HG03060 (cell line): ENCODE measurements around the gene DNAJC16.
"Not testable (repeated sequence)": the region's sequence is repeated elsewhere in the genome, so short reads cannot be mapped to it uniquely, and the experiment has no call there.

Experiments
- ATAC-seq: cut with Tn5 transposase; IDR thresholded peaks from one replicate; pipeline ENCODE4 v1.9.1; 2021; ENCODE audit warnings: low read depth, moderate number of reproducible peaks; ENCODE audit not compliant: unreplicated experiment

DNAJC16 gene

DNA sequence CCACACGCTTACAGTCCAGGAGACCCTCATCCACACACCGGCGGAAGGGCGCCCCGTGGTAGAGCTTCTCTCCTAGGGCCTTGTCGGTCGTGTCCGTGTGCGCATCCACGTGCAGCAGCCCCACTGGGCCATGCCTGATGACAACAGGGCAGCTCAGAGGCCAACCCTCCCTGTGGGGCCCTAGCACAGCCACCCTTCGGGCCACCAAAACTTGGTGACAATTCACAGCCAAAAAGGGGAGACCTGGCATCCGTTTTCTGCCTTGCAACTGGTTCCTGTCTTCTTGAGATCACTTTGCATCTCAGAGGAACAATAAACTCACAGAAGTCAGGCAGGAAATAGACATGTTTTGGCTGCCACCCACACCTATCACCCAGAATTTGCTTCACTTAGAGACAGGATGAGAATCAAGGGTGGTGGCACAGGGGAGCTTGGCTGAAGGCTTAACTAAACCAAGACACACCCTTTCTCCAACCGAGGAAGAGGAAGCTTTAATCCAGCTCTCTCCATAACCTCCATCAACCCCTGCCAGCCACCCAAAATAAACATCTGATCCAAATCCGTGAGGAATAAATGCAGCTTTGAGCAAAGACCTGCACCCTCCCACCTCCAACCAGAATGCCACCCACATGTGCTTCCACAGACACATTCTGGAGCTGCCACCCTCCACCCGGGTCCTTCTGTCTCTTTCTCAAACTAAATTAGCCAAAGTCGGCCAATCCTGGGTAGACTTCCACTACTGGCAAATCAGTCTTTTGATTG lies 52.5 kb downstream of the DNAJC16 start:
- ATAC-seq = no peak

- ATAC-seq = no peak
These were observed 53.0 kb downstream of the DNAJC16 start for GRCh38 chr1:15579683-15580047.

- ATAC-seq = no peak
These were observed 56.5 kb downstream of the DNAJC16 start for GRCh38 chr1:15583016-15583706.

DNA sequence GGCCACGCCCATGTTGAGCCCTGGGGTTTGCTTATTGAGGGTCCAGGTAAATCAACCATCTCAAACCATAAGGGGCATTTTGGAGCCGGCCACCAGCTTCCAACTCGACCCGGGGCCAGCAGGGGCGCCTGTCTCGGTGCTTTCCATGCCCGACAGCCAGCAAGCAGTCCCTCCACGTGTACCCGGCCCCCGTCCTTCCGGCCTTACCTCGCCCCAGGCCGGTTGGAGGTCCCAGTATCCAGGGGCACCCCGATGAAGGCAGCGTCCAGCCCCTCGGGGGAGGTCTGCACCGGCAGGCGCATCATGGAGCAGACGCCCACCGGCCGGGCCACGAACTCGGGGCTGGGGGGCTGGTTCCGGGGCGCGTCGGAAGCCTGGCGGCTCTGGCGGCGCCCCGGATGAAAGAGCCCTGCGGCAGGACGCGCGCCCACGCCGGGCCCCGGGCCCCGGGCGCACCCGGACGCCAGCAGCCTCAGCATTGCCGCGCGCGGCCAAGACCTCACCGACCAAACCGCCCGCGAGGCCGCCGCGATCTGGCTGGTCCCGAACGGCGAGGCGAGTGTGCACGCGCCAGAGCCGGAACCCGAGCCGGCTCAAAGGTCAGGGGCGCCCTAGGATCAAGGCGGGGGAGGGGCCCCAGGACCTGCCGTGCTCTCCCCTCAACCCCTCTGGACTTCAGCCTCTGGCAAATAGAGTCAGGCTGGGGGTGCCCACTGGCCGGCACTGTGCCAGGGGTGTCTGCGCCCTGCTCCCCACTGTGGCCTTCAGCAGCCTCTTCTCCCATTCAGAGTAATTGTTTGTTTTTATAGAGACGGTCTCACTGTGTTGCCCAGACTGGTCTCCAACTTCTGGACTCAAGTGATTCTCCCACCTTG lies 58.1 kb downstream of the DNAJC16 start, which contains the start of gene AGMAT:
AGMAT (minus strand) TSS at position 563 of the 875 bp plus-strand sequence; CDS start at position 479, 84 bp downstream.
- ATAC-seq = no peak

- ATAC-seq = no peak
These were observed 65.6 kb downstream of the DNAJC16 start for GRCh38 chr1:15592285-15592684.

- ATAC-seq = no peak
These were observed 69.4 kb downstream of the DNAJC16 start for GRCh38 chr1:15595809-15596617.

- ATAC-seq = no peak
These were observed 71.8 kb downstream of the DNAJC16 start for GRCh38 chr1:15598436-15598835.

- ATAC-seq = no peak
These were observed 76.7 kb downstream of the DNAJC16 start for GRCh38 chr1:15603050-15603965.

DNA sequence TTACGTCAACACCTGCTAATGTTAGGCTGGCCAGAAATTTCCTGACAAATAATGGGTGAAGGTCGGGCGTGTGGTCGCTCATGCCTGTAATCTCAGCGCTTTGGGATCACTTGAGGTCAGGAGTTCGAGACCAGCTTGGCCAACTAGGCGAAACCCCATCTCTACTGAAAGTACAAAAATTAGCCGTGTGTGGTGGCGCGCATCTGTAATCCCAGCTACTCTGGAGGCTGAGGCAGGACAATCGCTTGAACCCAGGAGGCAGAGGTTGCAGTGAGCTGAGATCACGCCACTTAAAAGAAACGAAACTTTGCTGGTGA lies 77.3 kb downstream of the DNAJC16 start:
- not testable (repeated sequence) for ATAC-seq

- not testable (repeated sequence) for ATAC-seq
These were observed 77.8 kb downstream of the DNAJC16 start for GRCh38 chr1:15604400-15604799.

DNA sequence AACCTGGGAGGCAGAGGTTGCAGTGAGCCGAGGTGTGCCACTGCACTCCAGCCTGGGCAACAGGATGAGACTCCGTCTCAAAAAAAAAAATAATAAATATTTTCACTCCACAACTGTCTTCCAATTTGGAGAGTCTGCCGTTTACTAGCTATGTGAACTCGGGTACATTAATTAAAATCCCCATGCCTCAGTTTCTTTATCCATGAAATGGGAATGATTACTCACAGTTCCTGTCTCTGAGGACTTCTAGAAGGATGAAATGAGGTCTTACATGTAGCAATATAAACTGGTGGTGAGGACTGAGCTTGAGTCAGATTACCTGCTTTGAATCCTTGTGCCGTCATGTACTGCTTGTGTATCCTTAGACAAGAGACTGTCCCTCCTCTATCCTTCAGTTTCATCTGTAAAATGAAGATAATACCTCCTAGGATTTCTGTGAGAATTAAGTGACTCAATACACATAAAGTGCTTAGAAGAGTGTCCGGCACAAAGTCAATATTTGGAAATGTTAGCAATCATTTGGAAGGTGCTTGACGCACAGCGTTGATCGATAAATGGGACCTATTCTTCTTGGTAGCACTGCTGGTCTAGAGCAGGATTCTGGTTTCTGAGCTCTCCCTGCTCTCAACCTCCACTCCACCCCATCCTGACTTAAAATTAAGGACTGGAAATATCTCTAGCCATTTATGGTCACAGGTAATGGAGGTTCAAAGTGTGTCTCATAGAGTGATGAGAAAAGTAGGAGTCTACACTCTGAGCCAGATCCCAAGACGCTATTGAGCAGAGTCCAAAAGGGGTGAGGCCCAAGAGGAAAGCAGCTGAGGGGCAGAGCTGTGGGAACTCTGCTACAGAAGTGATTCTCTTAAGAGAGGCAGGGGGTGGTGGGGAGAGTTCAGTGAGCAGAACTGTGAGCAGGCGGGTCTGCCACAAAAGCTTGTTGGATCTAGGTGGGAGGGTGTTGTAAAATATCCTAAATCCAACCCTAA lies 79.0 kb downstream of the DNAJC16 start:
- ATAC-seq = no peak

GRCh38 chr1:15609631-15610030 lies 83.0 kb downstream of the DNAJC16 start:
- no peak for ATAC-seq

- no peak for ATAC-seq
These were observed 83.5 kb downstream of the DNAJC16 start for GRCh38 chr1:15610167-15610566.

- ATAC-seq = no peak
These were observed 89.9 kb downstream of the DNAJC16 start for GRCh38 chr1:15616373-15617172.

GRCh38 chr1:15617173-15618076 lies 90.8 kb downstream of the DNAJC16 start, which contains the start of gene DDI2:
DDI2 (plus strand) TSS chr1:15617458; CDS start chr1:15617671, 213 bp downstream.
- ATAC-seq = peak; percentile 42

GRCh38 chr1:15618077-15618654 lies 91.5 kb downstream of the DNAJC16 start:
- no peak for ATAC-seq
